ENCODE results near the gene ZFAND4. TPM values are rescaled to one million over a fixed set of nuclear protein-coding genes. Genes with fewer than 3 reads are reported as not detected.
"Not testable (repeated sequence)": the region's sequence is repeated elsewhere in the genome, so short reads cannot be mapped to it uniquely, and the experiment has no call there.

Gene ZFAND4
- total and polyA plus RNA-seq, 2 donors (not counting 3 experiments of a cell fraction or from before 2014, with no cell fraction given), result 1.5 to 7.8 TPM

- BruUV-seq (replicated peaks); H3K9ac ChIP-seq (replicated peaks; ENCODE audit: extremely low read depth, insufficient read depth, low read length); H3K4me1 ChIP-seq (ENCODE audit: control insufficient read depth, extremely low read depth, insufficient read depth, low read length); H3K4me3 ChIP-seq (replicated peaks in 1 of 3; ENCODE audit: insufficient read depth in 1 of 3, low read depth in 1 of 3, low read length in 3 of 3); H3K79me2 ChIP-seq (ENCODE audit: control insufficient read depth, insufficient read depth, low read length); H4K20me1 ChIP-seq (replicated peaks; ENCODE audit: control insufficient read depth, extremely low read depth, insufficient read depth, low read length); H3K4me2 ChIP-seq (ENCODE audit: insufficient read depth, low read length); POLR2A ChIA-PET; H3K36me3 ChIP-seq (ENCODE audit: control insufficient read depth in 2 of 2, extremely low read depth in 1 of 2, insufficient read depth in 2 of 2, low read length in 2 of 2); H3K9me3 ChIP-seq (replicated peaks; ENCODE audit: control insufficient read depth, insufficient read depth, low read length); H3K27ac ChIP-seq (ENCODE audit: insufficient read depth, low read depth, low read length); dilution Hi-C loops (cut with MboI; ENCODE audit: extremely low pct_ligation_motif_present, low sequenced_read_pairs); CTCF ChIA-PET; FAIRE-seq; DNase-seq (ENCODE audit: low read depth, low spot score); intact Hi-C loops (cut with micrococcal nuclease); H2AFZ ChIP-seq (ENCODE audit: low read depth, low read length); H3K27me3 ChIP-seq (ENCODE audit: control insufficient read depth in 2 of 2, insufficient read depth in 2 of 2, low read length in 2 of 2); H3K9me1 ChIP-seq (replicated peaks; ENCODE audit: control insufficient read depth, extremely low read depth, insufficient read depth, low read length): not testable (repeated sequence)
These were observed 45.1 kb upstream of the ZFAND4 start for GRCh38 chr10:45717642-45718041.

- H3K36me3 ChIP-seq (ENCODE audit: control insufficient read depth in 2 of 2, extremely low read depth in 1 of 2, insufficient read depth in 2 of 2, low read length in 2 of 2); POLR2A ChIA-PET; CTCF ChIA-PET; BruUV-seq (replicated peaks); H3K4me3 ChIP-seq (replicated peaks in 1 of 3; ENCODE audit: insufficient read depth in 1 of 3, low read depth in 1 of 3, low read length in 3 of 3); dilution Hi-C loops (cut with MboI; ENCODE audit: extremely low pct_ligation_motif_present, low sequenced_read_pairs); H3K27ac ChIP-seq (ENCODE audit: insufficient read depth, low read depth, low read length); H3K27me3 ChIP-seq (ENCODE audit: control insufficient read depth in 2 of 2, insufficient read depth in 2 of 2, low read length in 2 of 2); H3K9ac ChIP-seq (replicated peaks; ENCODE audit: extremely low read depth, insufficient read depth, low read length); H2AFZ ChIP-seq (ENCODE audit: low read depth, low read length); H3K4me2 ChIP-seq (ENCODE audit: insufficient read depth, low read length); H3K9me3 ChIP-seq (replicated peaks; ENCODE audit: control insufficient read depth, insufficient read depth, low read length); H3K9me1 ChIP-seq (replicated peaks; ENCODE audit: control insufficient read depth, extremely low read depth, insufficient read depth, low read length); FAIRE-seq; intact Hi-C loops (cut with micrococcal nuclease); H4K20me1 ChIP-seq (replicated peaks; ENCODE audit: control insufficient read depth, extremely low read depth, insufficient read depth, low read length); DNase-seq (ENCODE audit: low read depth, low spot score); H3K79me2 ChIP-seq (ENCODE audit: control insufficient read depth, insufficient read depth, low read length); H3K4me1 ChIP-seq (ENCODE audit: control insufficient read depth, extremely low read depth, insufficient read depth, low read length): not testable (repeated sequence)
These were observed 44.5 kb upstream of the ZFAND4 start for GRCh38 chr10:45717053-45717452.

GRCh38 chr10:45711223-45711622 is 38.7 kb upstream of the ZFAND4 start:
- H3K9ac ChIP-seq (replicated peaks; ENCODE audit: extremely low read depth, insufficient read depth, low read length); H3K9me1 ChIP-seq (replicated peaks; ENCODE audit: control insufficient read depth, extremely low read depth, insufficient read depth, low read length); H2AFZ ChIP-seq (ENCODE audit: low read depth, low read length); H4K20me1 ChIP-seq (replicated peaks; ENCODE audit: control insufficient read depth, extremely low read depth, insufficient read depth, low read length); H3K4me1 ChIP-seq (ENCODE audit: control insufficient read depth, extremely low read depth, insufficient read depth, low read length); dilution Hi-C loops (cut with MboI; ENCODE audit: extremely low pct_ligation_motif_present, low sequenced_read_pairs); H3K36me3 ChIP-seq (ENCODE audit: control insufficient read depth in 2 of 2, extremely low read depth in 1 of 2, insufficient read depth in 2 of 2, low read length in 2 of 2); H3K27ac ChIP-seq (ENCODE audit: insufficient read depth, low read depth, low read length); FAIRE-seq; CTCF ChIA-PET; H3K27me3 ChIP-seq (ENCODE audit: control insufficient read depth in 2 of 2, insufficient read depth in 2 of 2, low read length in 2 of 2); BruUV-seq (replicated peaks); H3K79me2 ChIP-seq (ENCODE audit: control insufficient read depth, insufficient read depth, low read length); POLR2A ChIA-PET; H3K4me2 ChIP-seq (ENCODE audit: insufficient read depth, low read length); intact Hi-C loops (cut with micrococcal nuclease); H3K9me3 ChIP-seq (replicated peaks; ENCODE audit: control insufficient read depth, insufficient read depth, low read length); DNase-seq (ENCODE audit: low read depth, low spot score); H3K4me3 ChIP-seq (replicated peaks in 1 of 3; ENCODE audit: insufficient read depth in 1 of 3, low read depth in 1 of 3, low read length in 3 of 3): not testable (repeated sequence)

- H3K4me1 ChIP-seq (ENCODE audit: control insufficient read depth, extremely low read depth, insufficient read depth, low read length); FAIRE-seq; H4K20me1 ChIP-seq (replicated peaks; ENCODE audit: control insufficient read depth, extremely low read depth, insufficient read depth, low read length); CTCF ChIA-PET; H3K27ac ChIP-seq (ENCODE audit: insufficient read depth, low read depth, low read length); DNase-seq (ENCODE audit: low read depth, low spot score); POLR2A ChIA-PET; H3K36me3 ChIP-seq (ENCODE audit: control insufficient read depth in 2 of 2, extremely low read depth in 1 of 2, insufficient read depth in 2 of 2, low read length in 2 of 2); H3K79me2 ChIP-seq (ENCODE audit: control insufficient read depth, insufficient read depth, low read length); dilution Hi-C loops (cut with MboI; ENCODE audit: extremely low pct_ligation_motif_present, low sequenced_read_pairs); H2AFZ ChIP-seq (ENCODE audit: low read depth, low read length); H3K4me3 ChIP-seq (replicated peaks in 1 of 3; ENCODE audit: insufficient read depth in 1 of 3, low read depth in 1 of 3, low read length in 3 of 3); H3K27me3 ChIP-seq (ENCODE audit: control insufficient read depth in 2 of 2, insufficient read depth in 2 of 2, low read length in 2 of 2); H3K9me3 ChIP-seq (replicated peaks; ENCODE audit: control insufficient read depth, insufficient read depth, low read length); BruUV-seq (replicated peaks); intact Hi-C loops (cut with micrococcal nuclease); H3K9me1 ChIP-seq (replicated peaks; ENCODE audit: control insufficient read depth, extremely low read depth, insufficient read depth, low read length); H3K9ac ChIP-seq (replicated peaks; ENCODE audit: extremely low read depth, insufficient read depth, low read length); H3K4me2 ChIP-seq (ENCODE audit: insufficient read depth, low read length): not testable (repeated sequence)
These were observed 37.7 kb upstream of the ZFAND4 start for GRCh38 chr10:45710200-45710796.
